Effector memory CD8-positive, alpha-beta T cell (primary cell): ENCODE data around the gene FAM167B.

ENCODE experiments used
- ATAC-seq: fragments of 150-1000 bp; cut with Tn5 transposase; replicated peaks from 2 replicates; pipeline ENCODE4 v1.10.0; 2021; ENCODE audit warnings: mild to moderate bottlenecking, moderate library complexity
- DNase-seq, 3 experiments: peaks; one replicate each; pipeline ENCODE4 v3.0.0; 2021
- H3K27ac Mint-ChIP-seq, 2 donors: one replicate each; pipeline ENCODE4 v1.8.0; 2022; ENCODE audit warnings: mild to moderate bottlenecking in 2 of 2, mixed read lengths in 2 of 2, moderate library complexity in 2 of 2
- H3K27me3 Mint-ChIP-seq, 2 donors: one replicate each; pipeline ENCODE4 v1.8.0; 2022; ENCODE audit warnings: mixed read lengths in 2 of 2
- H3K36me3 Mint-ChIP-seq: one replicate; pipeline ENCODE4 v1.8.0; 2022; ENCODE audit warnings: mild to moderate bottlenecking, moderate library complexity, mixed read lengths; ENCODE audit not compliant: insufficient read depth
- H3K4me1 Mint-ChIP-seq, 2 donors: one replicate each; pipeline ENCODE4 v1.8.0; 2022; ENCODE audit warnings: low read depth in 2 of 2, mixed read lengths in 2 of 2
- H3K4me3 Mint-ChIP-seq, 2 donors: one replicate each; pipeline ENCODE4 v1.8.0; 2022; ENCODE audit warnings: mild to moderate bottlenecking in 2 of 2, mixed read lengths in 2 of 2, moderate library complexity in 2 of 2
- H3K9me3 Mint-ChIP-seq, 2 donors: one replicate each; pipeline ENCODE4 v1.8.0; 2022; ENCODE audit warnings: mixed read lengths in 2 of 2

The FAM167B gene

GRCh38 chr1:32239337-32239736, 7.7 kb upstream of the FAM167B start:
- Mint-ChIP-seq H3K4me1 (peaks cover 8 to 14% of the 10 kb centered on the region in 2 donors), H3K9me3 (no peaks in the 10 kb centered on the region), H3K4me3 (peak overlapping the region; percentile 89 to 91), H3K27ac (no peak overlapping the region), H3K27me3 (no peaks in the 10 kb centered on the region), H3K36me3 (peaks cover 3% of the 10 kb centered on the region)
- DNase-seq, result no peak
- ATAC-seq, result no peak

- Mint-ChIP-seq H3K4me1 (peaks cover 8 to 14% of the 10 kb centered on the region in 2 donors), H3K36me3 (peaks cover 3% of the 10 kb centered on the region), H3K27ac (peak overlapping the region in 1 of 2 donors; percentile 44), H3K27me3 (no peaks in the 10 kb centered on the region), H3K4me3 (peak overlapping the region; percentile 89 to 91), H3K9me3 (no peaks in the 10 kb centered on the region)
- no peak for ATAC-seq
- DNase-seq, result no peak
Measured at GRCh38 chr1:32239790-32240139, 7.3 kb upstream of the FAM167B start.

GRCh38 chr1:32240140-32240951, 6.7 kb upstream of the FAM167B start:
- peak; percentile 49 to 54 (median 49) for DNase-seq
- Mint-ChIP-seq H3K27me3 (no peaks in the 10 kb centered on the region), H3K36me3 (peaks cover 3% of the 10 kb centered on the region), H3K4me3 (peak overlapping the region; percentile 89 to 91), H3K4me1 (peaks cover 8 to 14% of the 10 kb centered on the region in 2 donors), H3K9me3 (no peaks in the 10 kb centered on the region), H3K27ac (peak overlapping the region; percentile 44 to 75)
- ATAC-seq, result peak; percentile 86

GRCh38 chr1:32241001-32241763, 5.8 kb upstream of the FAM167B start:
- H3K4me3 Mint-ChIP-seq, result peak overlapping the region; percentile 89 to 91
- peaks cover 8 to 14% of the 10 kb centered on the region in 2 donors for H3K4me1 Mint-ChIP-seq
- peak overlapping the region; percentile 44 to 75 for H3K27ac Mint-ChIP-seq
- no peaks in the 10 kb centered on the region for H3K9me3 Mint-ChIP-seq
- H3K27me3 Mint-ChIP-seq, result no peaks in the 10 kb centered on the region
- H3K36me3 Mint-ChIP-seq, result peaks cover 3% of the 10 kb centered on the region
- DNase-seq, result no peak
- peak; percentile 71 for ATAC-seq

GRCh38 chr1:32242341-32242851, 4.6 kb upstream of the FAM167B start:
- DNase-seq, result no peak
- Mint-ChIP-seq H3K9me3 (no peaks in the 10 kb centered on the region), H3K4me3 (peak overlapping the region in 1 of 2 donors; percentile 17), H3K27me3 (no peaks in the 10 kb centered on the region), H3K36me3 (peaks cover 3% of the 10 kb centered on the region), H3K4me1 (peaks cover 10 to 17% of the 10 kb centered on the region in 2 donors), H3K27ac (no peak overlapping the region)
- ATAC-seq, result no peak

GRCh38 chr1:32247452-32247851, 430 bp downstream of the FAM167B start:
- H3K36me3 Mint-ChIP-seq, result peaks cover 30% of the 10 kb centered on the region
- peak overlapping the region; percentile 97 to 98 for H3K27ac Mint-ChIP-seq
- H3K4me1 Mint-ChIP-seq, result peaks cover 36 to 44% of the 10 kb centered on the region in 2 donors
- ATAC-seq, result no peak
- DNase-seq, result no peak
- H3K27me3 Mint-ChIP-seq, result no peaks in the 10 kb centered on the region
- peak overlapping the region; percentile 88 to 96 for H3K4me3 Mint-ChIP-seq
- H3K9me3 Mint-ChIP-seq, result no peaks in the 10 kb centered on the region

GRCh38 chr1:32247983-32248889, 1.2 kb downstream of the FAM167B start:
- peak; percentile 67 to 72 (median 71) for DNase-seq
- Mint-ChIP-seq H3K36me3 (peaks cover 37% of the 10 kb centered on the region), H3K9me3 (no peaks in the 10 kb centered on the region), H3K4me1 (peaks cover 40 to 51% of the 10 kb centered on the region in 2 donors), H3K27ac (peak overlapping the region; percentile 97 to 98), H3K4me3 (peak overlapping the region; percentile 88 to 96), H3K27me3 (no peaks in the 10 kb centered on the region)
- peak; percentile 26 for ATAC-seq

- H3K4me1 Mint-ChIP-seq, result peaks cover 52 to 64% of the 10 kb centered on the region in 2 donors
- peak overlapping the region; percentile 88 to 96 for H3K4me3 Mint-ChIP-seq
- peaks cover 43% of the 10 kb centered on the region for H3K36me3 Mint-ChIP-seq
- DNase-seq, result peak; percentile 76 to 82 (median 79)
- peak; percentile 82 for ATAC-seq
- no peaks in the 10 kb centered on the region for H3K9me3 Mint-ChIP-seq
- H3K27me3 Mint-ChIP-seq, result no peaks in the 10 kb centered on the region
- peak overlapping the region; percentile 97 to 98 for H3K27ac Mint-ChIP-seq
Measured at GRCh38 chr1:32249831-32250525, 3.0 kb downstream of the FAM167B start.

- peak within 1 kb of the TSS; percentile 88 to 96 for H3K4me3 Mint-ChIP-seq
- DNase-seq, result peak; percentile 33 to 53 (median 51)
- peak; percentile 21 for ATAC-seq
Measured at GRCh38 chr1:32250893-32251716, 4.1 kb downstream of the FAM167B start, which contains the start of gene LCK. Gene LCK (plus strand): TSS chr1:32251265. CDS start chr1:32274330, 23,065 bp downstream.

GRCh38 chr1:32255072-32256071, 8.3 kb downstream of the FAM167B start:
- Mint-ChIP-seq H3K9me3 (no peaks in the 10 kb centered on the region), H3K27ac (peak overlapping the region; percentile 97 to 98), H3K4me1 (peaks cover 58 to 61% of the 10 kb centered on the region in 2 donors), H3K36me3 (peaks cover 75% of the 10 kb centered on the region), H3K4me3 (peak overlapping the region; percentile 88 to 96), H3K27me3 (no peaks in the 10 kb centered on the region)
- peak in 1 of 3 experiments; percentile 21 for DNase-seq
- ATAC-seq, result peak; percentile 28

More at GRCh38 chr1:32250893-32251716, 4.1 kb downstream of the FAM167B start, which contains the start of gene LCK:
- Mint-ChIP-seq H3K4me1 (peaks cover 58 to 69% of the 10 kb centered on the region in 2 donors), H3K27me3 (no peaks in the 10 kb centered on the region), H3K36me3 (peaks cover 51% of the 10 kb centered on the region), H3K9me3 (no peaks in the 10 kb centered on the region), H3K27ac (peak within 1 kb of the TSS; percentile 97 to 98)
